Spleen (tissue), 11 donors: ENCODE results near the gene PTH1R. TPM values are rescaled to one million over a fixed set of nuclear protein-coding genes. Genes with fewer than 3 reads are reported as not detected.
A peak's percentile ranks its signal among the peaks of the same experiment; 100 is the strongest.

Source experiments
- DNase-seq: peaks from one replicate; pipeline ENCODE4 v3.0.0-alpha.2; 2020
- H3K27ac ChIP-seq, 8 donors: fragments of 200-600 bp; sonication (generic) in 7 of 8; 1 replicate in 4 of 8; 2 replicates in 4 of 8; pipeline versions ENCODE4 v1.5.0 to v1.8.0; 2016 to 2021; ENCODE audit warnings: inconsistent platforms in 4 of 8, mild to moderate bottlenecking in 4 of 8, moderate library complexity in 1 of 8
- H3K27me3 ChIP-seq, 7 donors: fragments of 200-600 bp; sonication (generic) in 6 of 7; replicated peaks in 1 of 7; 1 replicate in 4 of 7; 2 replicates in 3 of 7; pipeline versions ENCODE4 v1.5.0 to v1.8.0; 2016 to 2021; ENCODE audit warnings: inconsistent platforms in 3 of 7, mild to moderate bottlenecking in 1 of 7
- H3K36me3 ChIP-seq, 6 donors: fragments of 200-600 bp; sonication (generic) in 5 of 6; 1 replicate in 4 of 6; 2 replicates in 2 of 6; pipeline versions ENCODE4 v1.5.0 to v1.8.0; 2016 to 2021; ENCODE audit warnings: inconsistent platforms in 2 of 6
- H3K4me1 ChIP-seq, 6 donors: fragments of 200-600 bp; sonication (generic) in 5 of 6; 1 replicate in 3 of 6; 2 replicates in 3 of 6; pipeline versions ENCODE4 v1.5.0 to v1.8.0; 2016 to 2021; ENCODE audit warnings: inconsistent platforms in 3 of 6
- H3K4me3 ChIP-seq, 8 donors: fragments of 200-600 bp; sonication (generic) in 7 of 8; 1 replicate in 4 of 8; 2 replicates in 4 of 8; pipeline versions ENCODE4 v1.5.0 to v1.8.0; 2016 to 2021; ENCODE audit warnings: inconsistent platforms in 4 of 8, mild to moderate bottlenecking in 4 of 8, moderate library complexity in 2 of 8
- H3K9me3 ChIP-seq, 8 donors: fragments of 200-600 bp; sonication (generic) in 7 of 8; 1 replicate in 4 of 8; 2 replicates in 4 of 8; pipeline versions ENCODE4 v1.5.0 to v1.8.0; 2016 to 2021; ENCODE audit warnings: inconsistent platforms in 4 of 8
- POLR2A ChIP-seq, 3 donors: fragments of 450-650 bp; IDR thresholded peaks; one replicate each; pipeline ENCODE4 v1.5.1; 2017; ENCODE audit warnings: antibody characterized with exemption in 3 of 3, mild to moderate bottlenecking in 1 of 3
- POLR2AphosphoS5 ChIP-seq, 3 donors: sonication (generic); formaldehyde crosslinking; IDR thresholded peaks; one replicate each; pipeline ENCODE4 v1.5.1; 2017; ENCODE audit warnings: antibody characterized with exemption in 3 of 3
- WGBS, 5 donors: extraction: QIAGEN DNeasy Blood & Tissue Kit in 3 of 5; methylation state at CpG; one replicate each; pipeline versions ENCODE4 v1.1.5 to v1.1.7; 2013 to 2018; 5-methylcytosine and 5-hydroxymethylcytosine counted together
- intact Hi-C: fragments of 100-400 bp; cut with DNase I; formaldehyde crosslinking; loops from one replicate; pipeline ENCODE4 v1.15.0; 2023; ENCODE audit warnings: low total_unique reads
- polyA plus RNA-seq, 3 donors: library from polyadenylated mRNA; stranded (reverse); fragments of 200-250 nt; gene quantifications; one replicate each; pipeline ENCODE4 v1.2.1, GENCODE V29; 2013
- total RNA-seq, 7 donors: library from RNA; depleted of rRNA in 3 of 7; stranded (reverse); fragments of >200 nt in 3 of 7; fragmentation: NEBNext Ultra II Directional in 4 of 7; extraction: Animal tissue kit (Norgen Biotek cat#: 25700) in 4 of 7; gene quantifications; one replicate each; pipeline versions ENCODE4 v1.1.0 to v1.2.1, GENCODE V29; 2016 to 2021
- TF ChIP-seq, protein P1 (sequence below), 11 experiments: fragments of 200-600 bp in 7 of 11; fragments of 450-650 bp in 4 of 11; sonication (generic) in 4 of 11; IDR thresholded peaks in 8 of 11; conservative IDR thresholded peaks in 3 of 11; 1 replicate in 7 of 11; 2 replicates in 4 of 11; pipeline versions ENCODE4 v1.4.0 to v1.8.0; 2016 to 2021; ENCODE audit warnings: antibody characterized with exemption in 11 of 11, inconsistent platforms in 4 of 11, mild to moderate bottlenecking in 1 of 11
- donor health status: healthy with polysubstance abuse.
- donor health status: DM: no; HTN: no; CAD: no; lungs with moderate emphysema.
- donor health status: DM: no; HTN: no; CAD: no.
- donor health status: Bipolar disorder and iron deficiency.
- donor health status: healthy.
- donor health status: DM: no; HTN: no; CAD: no.
- donor health status: DM: yes; HTN: yes; CAD: no.

PTH1R gene
- total and polyA plus RNA-seq, 10 donors, result 5.1 to 190 (median 34.1) TPM

DNA sequence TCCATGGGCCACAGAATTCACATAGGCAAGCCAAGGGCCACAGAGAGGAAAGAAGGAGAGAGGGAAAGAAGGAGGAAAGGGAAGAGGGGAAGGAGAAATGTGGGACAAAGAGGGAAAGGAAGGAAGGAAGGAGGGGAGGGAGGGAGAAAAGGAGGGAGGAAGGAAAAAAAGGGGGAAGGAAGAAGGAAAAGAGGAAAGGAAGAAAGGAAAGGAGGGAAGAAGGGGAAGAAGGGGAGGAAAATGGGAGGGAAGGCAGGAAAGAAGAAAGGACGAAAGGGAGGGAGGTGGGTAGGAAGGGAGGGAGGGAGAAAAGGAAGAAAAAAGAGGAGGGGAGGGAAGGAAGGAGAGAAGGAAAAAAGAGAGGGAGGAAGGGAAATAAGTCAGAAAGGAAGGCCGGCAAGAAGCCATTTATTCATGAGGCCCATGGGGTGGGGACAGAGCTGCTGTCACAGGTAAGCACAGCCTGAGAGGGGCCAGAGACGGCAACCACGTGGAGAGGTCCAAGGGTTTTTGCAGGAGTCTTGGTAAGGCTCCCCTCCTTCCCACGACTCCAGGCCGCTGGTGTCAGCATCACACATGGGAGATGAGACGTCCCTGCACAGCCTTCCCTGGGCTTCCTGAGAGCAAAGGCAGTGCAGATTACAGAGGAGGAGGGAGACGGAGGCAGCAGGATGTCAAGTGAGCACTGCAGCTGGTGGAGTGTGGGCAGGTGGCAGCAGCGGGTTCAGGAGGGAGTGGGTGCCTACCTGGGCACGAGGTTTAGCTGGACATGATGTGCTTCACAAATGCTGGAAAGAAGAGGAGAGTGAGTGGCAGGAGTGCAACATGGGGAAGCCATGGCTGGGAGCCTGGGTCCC lies 19.8 kb upstream of the PTH1R start:
- no peak for TF ChIP-seq POLR2AphosphoS5 (IDR thresholded peaks at IDR 0.05)
- TF ChIP-seq POLR2A (IDR thresholded peaks at IDR 0.05), result no peak
- TF ChIP-seq, protein P1, sequence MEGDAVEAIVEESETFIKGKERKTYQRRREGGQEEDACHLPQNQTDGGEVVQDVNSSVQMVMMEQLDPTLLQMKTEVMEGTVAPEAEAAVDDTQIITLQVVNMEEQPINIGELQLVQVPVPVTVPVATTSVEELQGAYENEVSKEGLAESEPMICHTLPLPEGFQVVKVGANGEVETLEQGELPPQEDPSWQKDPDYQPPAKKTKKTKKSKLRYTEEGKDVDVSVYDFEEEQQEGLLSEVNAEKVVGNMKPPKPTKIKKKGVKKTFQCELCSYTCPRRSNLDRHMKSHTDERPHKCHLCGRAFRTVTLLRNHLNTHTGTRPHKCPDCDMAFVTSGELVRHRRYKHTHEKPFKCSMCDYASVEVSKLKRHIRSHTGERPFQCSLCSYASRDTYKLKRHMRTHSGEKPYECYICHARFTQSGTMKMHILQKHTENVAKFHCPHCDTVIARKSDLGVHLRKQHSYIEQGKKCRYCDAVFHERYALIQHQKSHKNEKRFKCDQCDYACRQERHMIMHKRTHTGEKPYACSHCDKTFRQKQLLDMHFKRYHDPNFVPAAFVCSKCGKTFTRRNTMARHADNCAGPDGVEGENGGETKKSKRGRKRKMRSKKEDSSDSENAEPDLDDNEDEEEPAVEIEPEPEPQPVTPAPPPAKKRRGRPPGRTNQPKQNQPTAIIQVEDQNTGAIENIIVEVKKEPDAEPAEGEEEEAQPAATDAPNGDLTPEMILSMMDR (IDR thresholded peaks at IDR 0.05 in 8 of 11, conservative IDR thresholded peaks at IDR 0.05 in 3 of 11), result no peak
- Histone ChIP-seq H3K27ac (no peak overlapping the region), H3K36me3 (no peaks in the 10 kb centered on the region), H3K4me3 (no peak overlapping the region), H3K27me3 (peaks cover 0 to 6% (median 0%) of the 10 kb centered on the region in 7 donors), H3K4me1 (peaks cover 0 to 12% (median 2%) of the 10 kb centered on the region in 6 donors), H3K9me3 (no peaks in the 10 kb centered on the region)
- intact Hi-C loops, result no loop called here
- peak; percentile 28 for DNase-seq
- WGBS, 5 donors, result 71 to 87% (median 79%) methylated on average over 10 of the region's 10 CpGs

DNA sequence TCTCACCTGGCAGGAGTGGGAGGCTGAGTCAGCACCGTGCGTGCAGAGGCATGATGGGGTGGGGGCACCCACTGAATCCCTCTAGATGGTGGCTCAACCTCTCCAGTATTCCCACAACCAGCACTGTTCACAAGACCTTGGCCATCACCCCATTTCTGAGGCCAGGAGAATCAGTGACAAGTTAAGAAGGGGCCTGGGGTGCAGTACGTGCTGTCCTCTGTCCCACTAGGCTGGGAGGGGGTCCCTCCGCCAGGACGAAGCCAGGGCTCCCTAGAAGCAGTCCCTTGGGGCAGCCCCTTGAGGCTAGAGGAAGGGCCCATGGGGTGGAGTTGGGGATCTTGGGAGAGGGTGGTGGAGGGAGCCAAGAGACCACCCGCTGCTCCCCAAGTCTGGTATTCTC lies 19.1 kb upstream of the PTH1R start:
- intact Hi-C loops, result no loop called here
- no peak overlapping the region for H3K27ac ChIP-seq
- H3K36me3 ChIP-seq, result no peaks in the 10 kb centered on the region
- TF ChIP-seq POLR2AphosphoS5 (IDR thresholded peaks at IDR 0.05) (no peak), POLR2A (IDR thresholded peaks at IDR 0.05) (no peak)
- TF ChIP-seq, protein P1 (IDR thresholded peaks at IDR 0.05 in 8 of 11, conservative IDR thresholded peaks at IDR 0.05 in 3 of 11), result no peak
- H3K4me1 ChIP-seq, result peaks cover 0 to 12% (median 2%) of the 10 kb centered on the region in 6 donors
- H3K9me3 ChIP-seq, result no peaks in the 10 kb centered on the region
- H3K4me3 ChIP-seq, result no peak overlapping the region
- WGBS, 5 donors, result 80 to 94% (median 87%) methylated on average over 6 of the region's 6 CpGs
- peak; percentile 39 for DNase-seq
- H3K27me3 ChIP-seq, result peaks cover 0 to 6% (median 0%) of the 10 kb centered on the region in 7 donors

DNA sequence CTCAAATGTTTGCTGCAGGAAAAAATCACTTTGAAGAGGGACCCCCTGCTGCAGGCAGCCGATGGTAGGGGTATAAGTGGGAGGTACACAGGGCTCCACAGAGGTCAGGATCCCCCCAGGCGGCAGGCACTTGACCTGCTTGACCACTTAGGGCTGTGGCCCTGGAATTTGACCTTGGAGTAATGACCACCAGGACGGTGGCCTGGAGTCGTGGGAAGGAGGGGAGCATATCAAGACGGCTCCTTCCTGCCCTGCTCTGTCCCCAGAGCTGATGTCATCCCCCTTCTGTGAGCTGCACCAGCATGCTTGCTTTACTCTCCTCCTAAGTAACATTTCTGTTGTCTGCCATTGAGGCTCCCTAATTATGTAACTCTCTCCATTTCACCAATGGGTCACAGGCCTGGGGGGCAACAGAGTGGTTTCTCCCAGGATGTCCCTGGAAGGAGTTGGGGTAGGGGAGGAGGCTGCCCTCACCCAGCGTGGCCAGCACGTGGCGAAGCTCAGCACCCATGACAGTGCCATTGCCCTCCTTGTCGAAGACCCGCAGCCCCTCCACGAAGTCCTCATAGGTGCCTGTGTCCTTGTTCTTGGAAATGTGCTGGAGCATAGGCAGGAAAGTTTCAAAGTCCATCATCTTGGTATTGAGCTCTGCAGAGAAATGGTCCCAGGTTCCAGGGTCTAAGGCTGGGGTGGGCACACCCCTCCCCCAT lies 18.4 kb upstream of the PTH1R start:
- Histone ChIP-seq H3K9me3 (no peaks in the 10 kb centered on the region), H3K36me3 (no peaks in the 10 kb centered on the region), H3K4me1 (peaks cover 0 to 12% (median 3%) of the 10 kb centered on the region in 6 donors), H3K27ac (no peak overlapping the region), H3K27me3 (peaks cover 0 to 6% (median 0%) of the 10 kb centered on the region in 7 donors), H3K4me3 (no peak overlapping the region)
- WGBS, 5 donors, result 60 to 85% (median 76%) methylated on average over 8 to 11 of the region's 11 CpGs
- peak; percentile 51 for DNase-seq
- TF ChIP-seq, protein P1 (IDR thresholded peaks at IDR 0.05 in 8 of 11, conservative IDR thresholded peaks at IDR 0.05 in 3 of 11), result no peak
- TF ChIP-seq POLR2A (IDR thresholded peaks at IDR 0.05) (no peak), POLR2AphosphoS5 (IDR thresholded peaks at IDR 0.05) (no peak)
- intact Hi-C loops, result no loop called here
